Activated naive CD4-positive, alpha-beta T cell treated with anti-CD3 and anti-CD28 coated beads, Interleukin-2, amount 10 ng/mL, durations not matched to agents 7 days and 5 days (primary cell): Measurements from ENCODE around the gene CLEC16A.
A peak's percentile ranks its signal among the peaks of the same experiment; 100 is the strongest.

ENCODE experiments used
- CTCF ChIA-PET: fragments of 350-600 bp; sonication (Branson Sonifier 250); formaldehyde crosslinking; loops from one replicate; lab custom pipeline; 2021; ENCODE audit warnings: antibody characterized with exemption; lab: Charles Lee
- DNase-seq: peaks from one replicate; pipeline ENCODE4 v3.0.0-alpha.2; 2020
- H3K27ac Mint-ChIP-seq: one replicate; pipeline ENCODE4 v1.8.0; 2021; ENCODE audit warnings: mild to moderate bottlenecking, moderate library complexity, mixed read lengths
- H3K27me3 Mint-ChIP-seq: one replicate; pipeline ENCODE4 v1.8.0; 2021; ENCODE audit warnings: mild to moderate bottlenecking, mixed read lengths
- H3K36me3 Mint-ChIP-seq: one replicate; pipeline ENCODE4 v1.8.0; 2021; ENCODE audit warnings: mixed read lengths
- H3K4me1 Mint-ChIP-seq: one replicate; pipeline ENCODE4 v1.8.0; 2021; ENCODE audit warnings: mixed read lengths
- H3K4me3 Mint-ChIP-seq: one replicate; pipeline ENCODE4 v1.8.0; 2021; ENCODE audit warnings: mild to moderate bottlenecking, moderate library complexity, mixed read lengths
- H3K9me3 Mint-ChIP-seq: one replicate; pipeline ENCODE4 v1.8.0; 2021; ENCODE audit warnings: mixed read lengths

The CLEC16A gene

GRCh38 chr16:11091021-11091785 lies 146.8 kb downstream of the CLEC16A start:
- Mint-ChIP-seq H3K27ac (peak overlapping the region; percentile 19), H3K4me1 (peaks cover 88% of the 10 kb centered on the region), H3K4me3 (no peak overlapping the region)

GRCh38 chr16:11092788-11093571 lies 148.6 kb downstream of the CLEC16A start:
- H3K4me1 Mint-ChIP-seq: peaks cover 88% of the 10 kb centered on the region
- peaks cover 25% of the 10 kb centered on the region for H3K36me3 Mint-ChIP-seq
- CTCF ChIA-PET: interaction anchor here (0.6 to 1.0 kb wide), 4 partner anchors 9 to 59 kb away, joined by 3 to 4 read pairs (median 3); no protein-coding TSS in a partner anchor
- peak; percentile 20 for DNase-seq
- H3K9me3 Mint-ChIP-seq: no peaks in the 10 kb centered on the region
- peak overlapping the region; percentile 92 for H3K27ac Mint-ChIP-seq
- no peaks in the 10 kb centered on the region for H3K27me3 Mint-ChIP-seq
- H3K4me3 Mint-ChIP-seq: peak overlapping the region; percentile 33

More at GRCh38 chr16:11091021-11091785, 146.8 kb downstream of the CLEC16A start:
- Mint-ChIP-seq H3K27me3 (no peaks in the 10 kb centered on the region), H3K36me3 (peaks cover 15% of the 10 kb centered on the region), H3K9me3 (no peaks in the 10 kb centered on the region)
- peak; percentile 46 for DNase-seq
- CTCF ChIA-PET: interaction anchor here (1.0 to 1.8 kb wide), 2 partner anchors 9 to 165 kb away, joined by 3 to 5 read pairs; partner anchors contain the start of gene SOCS1

GRCh38 chr16:11093572-11094074 lies 149.3 kb downstream of the CLEC16A start:
- no peak for DNase-seq
- Mint-ChIP-seq H3K4me1 (peaks cover 83% of the 10 kb centered on the region), H3K4me3 (peak overlapping the region; percentile 33), H3K9me3 (no peaks in the 10 kb centered on the region), H3K27ac (peak overlapping the region; percentile 92), H3K36me3 (peaks cover 27% of the 10 kb centered on the region), H3K27me3 (no peaks in the 10 kb centered on the region)
- CTCF ChIA-PET: interaction anchor here (0.5 to 2.4 kb wide), 9 partner anchors 10 to 225 kb away, joined by 3 to 11 read pairs (median 3); partner anchors contain the start of gene SOCS1

GRCh38 chr16:11094075-11094856 lies 149.9 kb downstream of the CLEC16A start:
- H3K4me1 Mint-ChIP-seq: peaks cover 80% of the 10 kb centered on the region
- CTCF ChIA-PET: interaction anchor here (0.5 to 2.8 kb wide), 11 partner anchors 12 to 224 kb away, joined by 3 to 11 read pairs (median 4); partner anchors contain the start of gene SOCS1

GRCh38 chr16:11094857-11095565 lies 150.6 kb downstream of the CLEC16A start:
- CTCF ChIA-PET: interaction anchor here (1.4 to 2.8 kb wide), 6 partner anchors 15 to 161 kb away, joined by 3 to 11 read pairs (median 7); partner anchors contain the start of gene SOCS1
- Mint-ChIP-seq H3K9me3 (no peaks in the 10 kb centered on the region), H3K36me3 (peaks cover 27% of the 10 kb centered on the region), H3K4me1 (peaks cover 80% of the 10 kb centered on the region), H3K4me3 (peak overlapping the region; percentile 9), H3K27ac (peak overlapping the region; percentile 92), H3K27me3 (no peaks in the 10 kb centered on the region)
- DNase-seq: peak; percentile 48

More at GRCh38 chr16:11094075-11094856, 149.9 kb downstream of the CLEC16A start:
- peak; percentile 69 for DNase-seq
- Mint-ChIP-seq H3K9me3 (no peaks in the 10 kb centered on the region), H3K4me3 (peak overlapping the region; percentile 9), H3K27me3 (no peaks in the 10 kb centered on the region), H3K27ac (peak overlapping the region; percentile 92), H3K36me3 (peaks cover 30% of the 10 kb centered on the region)

GRCh38 chr16:11095935-11096334 lies 151.6 kb downstream of the CLEC16A start:
- CTCF ChIA-PET: interaction anchor here (0.7 to 2.8 kb wide), 4 partner anchors 44 to 160 kb away, joined by 3 to 11 read pairs (median 10); partner anchors contain the start of gene SOCS1
- Mint-ChIP-seq H3K9me3 (no peaks in the 10 kb centered on the region), H3K4me1 (peaks cover 82% of the 10 kb centered on the region), H3K27me3 (no peaks in the 10 kb centered on the region), H3K4me3 (no peak overlapping the region), H3K27ac (peak overlapping the region; percentile 33), H3K36me3 (peaks cover 29% of the 10 kb centered on the region)
- no peak for DNase-seq

GRCh38 chr16:11097094-11097786 lies 152.9 kb downstream of the CLEC16A start:
- Mint-ChIP-seq H3K4me3 (no peak overlapping the region), H3K9me3 (no peaks in the 10 kb centered on the region), H3K36me3 (peaks cover 34% of the 10 kb centered on the region), H3K27ac (no peak overlapping the region), H3K4me1 (peaks cover 79% of the 10 kb centered on the region), H3K27me3 (no peaks in the 10 kb centered on the region)
- CTCF ChIA-PET: interaction anchor here (0.7 to 1.3 kb wide), 2 partner anchors 114 to 125 kb away, joined by 3 read pairs; no protein-coding TSS in a partner anchor
- no peak for DNase-seq

- CTCF ChIA-PET: interaction anchor here (1.3 kb wide), 1 partner anchor 125 kb away, joined by 3 read pairs; no protein-coding TSS in a partner anchor
- H3K36me3 Mint-ChIP-seq: peaks cover 34% of the 10 kb centered on the region
- H3K27me3 Mint-ChIP-seq: no peaks in the 10 kb centered on the region
- peaks cover 79% of the 10 kb centered on the region for H3K4me1 Mint-ChIP-seq
- no peak for DNase-seq
- no peaks in the 10 kb centered on the region for H3K9me3 Mint-ChIP-seq
- H3K27ac Mint-ChIP-seq: no peak overlapping the region
- H3K4me3 Mint-ChIP-seq: no peak overlapping the region
Observed at GRCh38 chr16:11097787-11098167, 153.4 kb downstream of the CLEC16A start.

- Mint-ChIP-seq H3K27ac (no peak overlapping the region), H3K36me3 (peaks cover 26% of the 10 kb centered on the region)
Observed at GRCh38 chr16:11098601-11099390, 154.4 kb downstream of the CLEC16A start.

GRCh38 chr16:11099672-11100205 lies 155.4 kb downstream of the CLEC16A start:
- peak overlapping the region; percentile 61 for H3K27ac Mint-ChIP-seq
- peaks cover 74% of the 10 kb centered on the region for H3K4me1 Mint-ChIP-seq
- H3K4me3 Mint-ChIP-seq: no peak overlapping the region
- H3K27me3 Mint-ChIP-seq: no peaks in the 10 kb centered on the region
- DNase-seq: no peak
- CTCF ChIA-PET: interaction anchor here (1.0 to 1.6 kb wide), 7 partner anchors 8 to 156 kb away, joined by 3 to 6 read pairs (median 5); partner anchors contain the start of gene SOCS1
- no peaks in the 10 kb centered on the region for H3K9me3 Mint-ChIP-seq
- peaks cover 26% of the 10 kb centered on the region for H3K36me3 Mint-ChIP-seq

More at GRCh38 chr16:11098601-11099390, 154.4 kb downstream of the CLEC16A start:
- CTCF ChIA-PET: interaction anchor here (0.8 kb wide), 1 partner anchor 141 kb away, joined by 3 read pairs; no protein-coding TSS in a partner anchor
- no peaks in the 10 kb centered on the region for H3K27me3 Mint-ChIP-seq
- DNase-seq: no peak
- H3K4me3 Mint-ChIP-seq: no peak overlapping the region
- H3K4me1 Mint-ChIP-seq: peaks cover 75% of the 10 kb centered on the region
- no peaks in the 10 kb centered on the region for H3K9me3 Mint-ChIP-seq

GRCh38 chr16:11100239-11100750 lies 155.9 kb downstream of the CLEC16A start:
- Mint-ChIP-seq H3K4me1 (peaks cover 74% of the 10 kb centered on the region), H3K4me3 (no peak overlapping the region), H3K27me3 (no peaks in the 10 kb centered on the region), H3K36me3 (peaks cover 24% of the 10 kb centered on the region), H3K9me3 (no peaks in the 10 kb centered on the region), H3K27ac (peak overlapping the region; percentile 1)
- CTCF ChIA-PET: interaction anchor here (0.9 to 2.2 kb wide), 9 partner anchors 9 to 155 kb away, joined by 3 to 6 read pairs (median 5); partner anchors contain the start of gene SOCS1
- DNase-seq: peak; percentile 48
